Measurements from ENCODE around the gene TMCO6.
"Not testable (repeated sequence)": the region's sequence is repeated elsewhere in the genome, so short reads cannot be mapped to it uniquely, and the experiment has no call there.

TMCO6 gene

GRCh38 chr5:140637371-140638100 lies 1.7 kb upstream of the TMCO6 start:
- no peak for ATAC-seq
- peaks cover 64% of the 10 kb centered on the region for H3K4me1 Mint-ChIP-seq
- no peak overlapping the region for H3K27ac Mint-ChIP-seq

GRCh38 chr5:140638898-140639147 lies 428 bp upstream of the TMCO6 start:
- not testable (repeated sequence) for H3K27me3 Mint-ChIP-seq, H3K9me3 Mint-ChIP-seq, ATAC-seq, DNase-seq
- H3K27ac Mint-ChIP-seq = peak overlapping the region; percentile 86 to 94
- peak overlapping the region; percentile 81 to 99 for H3K4me3 Mint-ChIP-seq
- H3K4me1 Mint-ChIP-seq = peaks cover 63% of the 10 kb centered on the region

More at GRCh38 chr5:140637371-140638100, 1.7 kb upstream of the TMCO6 start:
- no peak overlapping the region for H3K4me3 Mint-ChIP-seq
- H3K27me3 Mint-ChIP-seq = peaks cover under 1% of the 10 kb centered on the region
- no peaks in the 10 kb centered on the region for H3K9me3 Mint-ChIP-seq
- no peak for DNase-seq

DNA sequence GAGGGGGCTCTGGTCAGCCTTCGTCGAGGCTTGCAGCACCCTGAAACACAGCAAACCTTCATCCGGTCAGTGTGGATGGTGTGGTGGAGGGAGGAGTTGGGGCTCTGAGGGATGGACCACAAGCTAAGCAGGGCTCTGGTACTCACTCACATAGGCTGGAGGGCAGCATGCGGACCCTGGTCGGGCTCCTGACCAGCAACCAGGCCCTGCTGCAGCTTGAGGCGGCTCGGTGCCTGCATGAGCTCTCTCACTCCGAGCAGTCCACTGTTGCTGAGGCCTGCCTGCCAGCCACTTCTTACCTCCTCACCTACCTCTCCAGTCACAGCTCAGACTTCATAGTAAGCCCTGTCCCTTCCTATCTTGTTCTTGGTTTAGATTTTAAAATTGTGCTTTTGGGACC lies 2.5 kb downstream of the TMCO6 start:
- Mint-ChIP-seq H3K9me3 (no peaks in the 10 kb centered on the region), H3K4me3 (no peak overlapping the region), H3K27me3 (no peaks in the 10 kb centered on the region), H3K4me1 (peaks cover 77% of the 10 kb centered on the region), H3K27ac (no peak overlapping the region)
- ATAC-seq (no peak), DNase-seq (no peak)

DNA sequence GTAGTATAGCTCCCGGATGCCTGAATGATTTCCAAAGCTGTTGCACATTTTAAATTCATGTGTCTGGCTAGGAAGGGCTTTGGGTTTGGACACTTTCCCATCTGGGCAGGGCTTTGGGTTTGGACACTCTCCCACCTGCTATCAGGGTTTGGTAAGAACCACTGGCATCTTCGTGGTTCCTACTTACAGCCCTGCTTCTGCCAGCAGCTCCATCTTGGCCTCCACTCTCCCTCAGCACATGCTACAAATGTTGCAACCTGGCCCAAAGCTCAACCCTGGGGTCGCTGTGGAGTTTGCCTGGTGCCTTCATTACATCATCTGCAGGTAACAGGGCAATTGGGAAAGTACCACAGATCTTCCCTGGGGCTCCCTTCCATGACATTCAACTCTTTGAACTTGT lies 3.5 kb downstream of the TMCO6 start:
- H3K27me3 Mint-ChIP-seq = no peaks in the 10 kb centered on the region
- DNase-seq (no peak), ATAC-seq (no peak)
- no peaks in the 10 kb centered on the region for H3K9me3 Mint-ChIP-seq
- peaks cover 77% of the 10 kb centered on the region for H3K4me1 Mint-ChIP-seq
- H3K27ac Mint-ChIP-seq = peak overlapping the region in 1 of 2 donors; percentile 29
- no peak overlapping the region for H3K4me3 Mint-ChIP-seq

GRCh38 chr5:140647042-140647419 lies 7.8 kb downstream of the TMCO6 start:
- H3K4me3 Mint-ChIP-seq = peak overlapping the region; percentile 95 to 100
- peaks cover 68% of the 10 kb centered on the region for H3K4me1 Mint-ChIP-seq
- peak overlapping the region; percentile 19 to 98 for H3K27ac Mint-ChIP-seq
- DNase-seq (no peak), ATAC-seq (peak; percentile 47)
- H3K27me3 Mint-ChIP-seq = no peaks in the 10 kb centered on the region
- H3K9me3 Mint-ChIP-seq = no peaks in the 10 kb centered on the region

GRCh38 chr5:140658870-140659269 lies 19.6 kb downstream of the TMCO6 start:
- no peak for ATAC-seq
- Mint-ChIP-seq H3K27ac (no peak overlapping the region), H3K4me3 (no peak overlapping the region), H3K9me3 (no peaks in the 10 kb centered on the region), H3K27me3 (no peaks in the 10 kb centered on the region), H3K4me1 (no peaks in the 10 kb centered on the region)
- DNase-seq = no peak

GRCh38 chr5:140660371-140660770 lies 21.1 kb downstream of the TMCO6 start:
- not testable (repeated sequence) for H3K27me3 Mint-ChIP-seq, ATAC-seq, DNase-seq, H3K9me3 Mint-ChIP-seq, H3K4me3 Mint-ChIP-seq, H3K27ac Mint-ChIP-seq, H3K4me1 Mint-ChIP-seq

GRCh38 chr5:140664030-140664358 lies 24.7 kb downstream of the TMCO6 start:
- H3K27ac Mint-ChIP-seq = peak overlapping the region in 1 of 2 donors; percentile 99
- no peak for ATAC-seq

GRCh38 chr5:140664359-140665119 lies 25.3 kb downstream of the TMCO6 start, which contains the start of gene WDR55:
TSS of gene WDR55 (plus strand) at chr5:140664904. CDS start at chr5:140664913, 9 bp downstream.
- Mint-ChIP-seq H3K4me1 (peaks cover 37% of the 10 kb centered on the region), H3K9me3 (no peaks in the 10 kb centered on the region), H3K4me3 (peak within 1 kb of the TSS; percentile 96 to 99), H3K27ac (peak within 1 kb of the TSS; percentile 97 to 99), H3K27me3 (no peaks in the 10 kb centered on the region)
- peak; percentile 93 to 95 for DNase-seq
- ATAC-seq = peak; percentile 98

More at GRCh38 chr5:140664030-140664358, 24.7 kb downstream of the TMCO6 start:
- no peaks in the 10 kb centered on the region for H3K27me3 Mint-ChIP-seq
- H3K9me3 Mint-ChIP-seq = no peaks in the 10 kb centered on the region
- peak overlapping the region; percentile 96 to 99 for H3K4me3 Mint-ChIP-seq
- DNase-seq = no peak
- H3K4me1 Mint-ChIP-seq = peaks cover 37% of the 10 kb centered on the region

GRCh38 chr5:140671035-140671434 lies 31.8 kb downstream of the TMCO6 start:
- not testable (repeated sequence) for DNase-seq, H3K27ac Mint-ChIP-seq, H3K4me3 Mint-ChIP-seq, H3K9me3 Mint-ChIP-seq, H3K27me3 Mint-ChIP-seq
- ATAC-seq = peak; percentile 13
- peaks cover 28% of the 10 kb centered on the region for H3K4me1 Mint-ChIP-seq

DNA sequence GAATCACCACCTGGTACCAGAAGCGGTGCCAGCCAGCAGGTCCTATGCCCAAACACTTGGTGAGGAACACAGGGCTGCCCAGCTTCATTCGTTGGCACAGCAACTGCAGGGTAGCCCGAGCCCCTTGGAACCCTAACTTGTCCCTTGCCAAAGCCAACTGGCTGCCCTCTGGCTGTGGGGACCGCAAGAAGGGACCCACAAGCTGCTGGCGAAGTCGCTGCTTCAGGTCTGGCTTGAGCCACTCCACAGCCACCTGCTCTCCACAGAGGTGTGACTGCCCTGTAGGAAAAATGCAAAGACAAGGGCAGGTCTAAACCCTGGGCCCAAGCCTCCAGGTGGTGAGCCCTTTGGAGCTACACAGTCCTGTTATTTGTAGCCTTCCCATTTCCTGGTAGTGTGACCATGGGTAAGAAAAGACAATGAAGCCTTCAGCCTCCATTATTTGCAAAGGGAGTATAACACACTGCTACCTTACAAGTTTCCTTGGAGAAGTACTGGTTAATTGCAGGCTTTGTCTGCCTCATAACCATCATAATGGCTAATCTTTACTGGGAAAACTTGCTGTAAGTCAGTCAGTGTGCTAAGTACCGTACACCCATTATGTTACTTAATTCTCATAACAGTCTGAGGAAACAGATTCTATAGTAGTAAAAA lies 32.3 kb downstream of the TMCO6 start:
- H3K4me3 Mint-ChIP-seq = no peak overlapping the region
- ATAC-seq = peak; percentile 2
- H3K27ac Mint-ChIP-seq = no peak overlapping the region
- DNase-seq = no peak
- H3K4me1 Mint-ChIP-seq = peaks cover 23% of the 10 kb centered on the region
- no peaks in the 10 kb centered on the region for H3K27me3 Mint-ChIP-seq
- H3K9me3 Mint-ChIP-seq = no peaks in the 10 kb centered on the region

DNA sequence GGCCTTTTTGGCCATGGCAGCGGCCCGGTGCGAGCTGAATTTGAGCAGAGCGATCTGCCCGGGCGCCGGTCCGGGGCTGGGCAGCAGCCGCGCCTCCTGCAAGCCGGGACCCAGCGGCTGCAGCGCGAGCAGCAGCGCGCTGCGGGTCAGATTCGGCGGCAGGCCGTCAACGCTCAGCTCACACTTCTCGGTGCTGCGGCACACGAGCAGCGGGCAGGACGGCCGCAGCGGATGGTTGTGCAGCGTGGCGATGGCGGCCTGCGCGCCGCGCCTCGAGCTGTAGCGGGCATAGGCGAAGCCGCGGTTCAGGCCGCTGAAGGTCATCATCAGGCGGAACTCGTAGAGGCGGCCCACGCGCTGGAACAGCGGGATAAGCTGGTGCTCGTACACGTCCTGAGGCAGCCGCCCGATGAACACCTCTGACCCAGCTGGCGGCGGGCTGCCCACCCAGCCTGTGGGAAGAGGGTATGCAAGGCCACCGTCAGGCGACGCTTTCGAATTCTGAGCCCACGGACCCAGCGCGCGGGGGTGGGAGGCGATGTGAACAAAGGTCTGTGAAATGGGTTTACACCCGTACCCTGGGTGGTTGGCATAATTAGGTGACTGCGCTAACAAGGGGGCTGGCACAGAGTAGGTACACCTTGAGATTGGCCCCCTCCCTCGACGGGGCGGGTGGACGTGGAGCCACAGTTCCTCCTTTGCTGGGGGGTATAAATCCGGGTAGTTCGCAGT lies 33.4 kb downstream of the TMCO6 start:
- no peak overlapping the region for H3K27ac Mint-ChIP-seq
- H3K27me3 Mint-ChIP-seq = no peaks in the 10 kb centered on the region
- DNase-seq (peak in 1 of 2 donors; percentile 31), ATAC-seq (peak; percentile 35)
- no peak overlapping the region for H3K4me3 Mint-ChIP-seq
- no peaks in the 10 kb centered on the region for H3K9me3 Mint-ChIP-seq
- H3K4me1 Mint-ChIP-seq = peaks cover 13% of the 10 kb centered on the region

- peak; percentile 33 for ATAC-seq
- no peaks in the 10 kb centered on the region for H3K9me3 Mint-ChIP-seq
- no peak for DNase-seq
- H3K4me3 Mint-ChIP-seq = no peak within 1 kb of the TSS
- H3K4me1 Mint-ChIP-seq = peaks cover 11% of the 10 kb centered on the region
- H3K27me3 Mint-ChIP-seq = no peaks in the 10 kb centered on the region
- no peak within 1 kb of the TSS for H3K27ac Mint-ChIP-seq
Measured at GRCh38 chr5:140673187-140673976, 34.1 kb downstream of the TMCO6 start, which contains the start of gene DND1. TSS of gene DND1 (minus strand) at chr5:140673576. CDS start at chr5:140673542, 34 bp downstream.

GRCh38 chr5:140674211-140674610 lies 35.0 kb downstream of the TMCO6 start:
- Mint-ChIP-seq H3K27ac (peak overlapping the region in 1 of 2 donors; percentile 2), H3K4me3 (no peak overlapping the region)

GRCh38 chr5:140674629-140675028 lies 35.4 kb downstream of the TMCO6 start:
- Mint-ChIP-seq H3K4me1 (peaks cover 7% of the 10 kb centered on the region), H3K27ac (peak overlapping the region in 1 of 2 donors; percentile 92), H3K4me3 (no peak overlapping the region), H3K27me3 (no peaks in the 10 kb centered on the region), H3K9me3 (no peaks in the 10 kb centered on the region)
- DNase-seq (no peak), ATAC-seq (no peak)

More at GRCh38 chr5:140674211-140674610, 35.0 kb downstream of the TMCO6 start:
- DNase-seq (no peak), ATAC-seq (no peak)
- peaks cover 7% of the 10 kb centered on the region for H3K4me1 Mint-ChIP-seq
- no peaks in the 10 kb centered on the region for H3K27me3 Mint-ChIP-seq
- no peaks in the 10 kb centered on the region for H3K9me3 Mint-ChIP-seq
